Transverse colon (tissue), 3 donors: ENCODE data around the gene SLC34A1.

Source experiments
- EP300 ChIP-seq: sonication (generic); formaldehyde crosslinking; IDR thresholded peaks from one replicate; pipeline ENCODE4 v1.6.1; 2017; ENCODE audit warnings: antibody characterized with exemption, low read depth
- TF ChIP-seq, protein P1 (sequence below), 5 experiments: fragments of 200-600 bp in 3 of 5; fragments of 450-650 bp in 2 of 5; sonication (generic) in 3 of 5; IDR thresholded peaks; 1 replicate in 2 of 5; 2 replicates in 3 of 5; pipeline ENCODE4 v1.5.1; 2016 to 2017; ENCODE audit warnings: antibody characterized with exemption in 5 of 5, inconsistent platforms in 3 of 5, mild to moderate bottlenecking in 2 of 5, moderate library complexity in 1 of 5

- TF ChIP-seq, protein P1, sequence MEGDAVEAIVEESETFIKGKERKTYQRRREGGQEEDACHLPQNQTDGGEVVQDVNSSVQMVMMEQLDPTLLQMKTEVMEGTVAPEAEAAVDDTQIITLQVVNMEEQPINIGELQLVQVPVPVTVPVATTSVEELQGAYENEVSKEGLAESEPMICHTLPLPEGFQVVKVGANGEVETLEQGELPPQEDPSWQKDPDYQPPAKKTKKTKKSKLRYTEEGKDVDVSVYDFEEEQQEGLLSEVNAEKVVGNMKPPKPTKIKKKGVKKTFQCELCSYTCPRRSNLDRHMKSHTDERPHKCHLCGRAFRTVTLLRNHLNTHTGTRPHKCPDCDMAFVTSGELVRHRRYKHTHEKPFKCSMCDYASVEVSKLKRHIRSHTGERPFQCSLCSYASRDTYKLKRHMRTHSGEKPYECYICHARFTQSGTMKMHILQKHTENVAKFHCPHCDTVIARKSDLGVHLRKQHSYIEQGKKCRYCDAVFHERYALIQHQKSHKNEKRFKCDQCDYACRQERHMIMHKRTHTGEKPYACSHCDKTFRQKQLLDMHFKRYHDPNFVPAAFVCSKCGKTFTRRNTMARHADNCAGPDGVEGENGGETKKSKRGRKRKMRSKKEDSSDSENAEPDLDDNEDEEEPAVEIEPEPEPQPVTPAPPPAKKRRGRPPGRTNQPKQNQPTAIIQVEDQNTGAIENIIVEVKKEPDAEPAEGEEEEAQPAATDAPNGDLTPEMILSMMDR (IDR thresholded peaks at IDR 0.05) = peak in 3 of 5 experiments; percentile 15 to 28 (median 17)
- no peak for TF ChIP-seq EP300
Observed at GRCh38 chr5:177336112-177336511, 48.1 kb upstream of the SLC34A1 start.
